ENCODE results near the gene FMN2. TPM values are rescaled to one million over a fixed set of nuclear protein-coding genes. Genes with fewer than 3 reads are reported as not detected.

FMN2 gene
- polyA plus RNA-seq, 3 donors, result not detected

DNA sequence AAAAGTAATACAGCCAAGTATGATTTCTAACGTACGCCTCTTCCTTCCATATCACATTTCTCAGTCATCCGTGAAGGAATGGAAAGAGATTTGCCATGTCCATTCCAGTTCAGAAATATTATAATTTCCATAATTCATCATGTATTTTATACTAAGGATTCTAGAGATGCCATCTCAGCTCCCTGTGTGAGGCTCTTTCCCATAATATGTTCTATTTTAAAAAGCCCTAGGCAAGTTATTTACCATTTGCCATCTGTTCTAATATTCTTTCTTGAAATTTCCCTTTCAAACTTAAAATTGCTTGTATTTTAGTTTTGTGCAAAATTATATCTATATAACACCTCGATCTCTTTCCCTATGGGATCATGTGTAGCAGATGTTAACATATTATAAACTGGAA, 106.7 kb downstream of the FMN2 start:
- intact Hi-C loops (cut with micrococcal nuclease), result no loop called here
- Histone ChIP-seq H4K20me1 (ENCODE audit: insufficient read depth, low read length) (no peaks in the 10 kb centered on the region), H3K4me2 (replicated peaks; ENCODE audit: extremely low read depth, low read length, poor library complexity, severe bottlenecking) (no peak overlapping the region), H3K4me1 (ENCODE audit: control insufficient read depth in 1 of 2, insufficient read depth in 2 of 2, low read length in 2 of 2) (no peaks in the 10 kb centered on the region), H3K9ac (ENCODE audit: insufficient read depth, low read length, poor library complexity, severe bottlenecking) (no peak overlapping the region), H3K79me2 (ENCODE audit: insufficient read depth, low read length) (no peaks in the 10 kb centered on the region), H2AFZ (ENCODE audit: insufficient read depth, low read depth, low read length, poor library complexity, severe bottlenecking) (no peak overlapping the region), H3K27me3 (ENCODE audit: control insufficient read depth in 2 of 2, insufficient read depth in 2 of 2, low read length in 2 of 2) (no peaks in the 10 kb centered on the region), H3K4me3 (replicated peaks in 1 of 3; ENCODE audit: low read depth in 2 of 3, low read length in 3 of 3) (no peak overlapping the region), H3K27ac (ENCODE audit: low read depth in 1 of 2, low read length in 2 of 2) (no peak overlapping the region), H3K36me3 (replicated peaks in 1 of 2; ENCODE audit: control insufficient read depth in 1 of 2, insufficient read depth in 2 of 2, low read length in 2 of 2) (no peaks in the 10 kb centered on the region), H3K9me3 (replicated peaks in 1 of 2; ENCODE audit: control insufficient read depth in 1 of 2, insufficient read depth in 1 of 2, low read length in 2 of 2) (peaks cover 0 to 3% of the 10 kb centered on the region in 2 donors)
- peaks cover 0 to 3% (median 0%) of the 10 kb centered on the region in 7 donors for H3K9me3 Mint-ChIP-seq
- no peak overlapping the region for H3K4me3 Mint-ChIP-seq
- DNase-seq, result no peak
- H3K27ac Mint-ChIP-seq, result no peak overlapping the region
- no peak for TF ChIP-seq CTCF (IDR thresholded peaks at IDR 0.05)
- H3K27me3 Mint-ChIP-seq (ENCODE audit: low read depth in 3 of 3), result peaks cover 0 to 1% (median 0%) of the 10 kb centered on the region in 3 donors
- WGBS (ENCODE audit: insufficient coverage), result no CpG with 5 or more reads among the region's 4 CpGs
- no peaks in the 10 kb centered on the region for H3K36me3 Mint-ChIP-seq
- H3K4me1 Mint-ChIP-seq, result no peaks in the 10 kb centered on the region

DNA sequence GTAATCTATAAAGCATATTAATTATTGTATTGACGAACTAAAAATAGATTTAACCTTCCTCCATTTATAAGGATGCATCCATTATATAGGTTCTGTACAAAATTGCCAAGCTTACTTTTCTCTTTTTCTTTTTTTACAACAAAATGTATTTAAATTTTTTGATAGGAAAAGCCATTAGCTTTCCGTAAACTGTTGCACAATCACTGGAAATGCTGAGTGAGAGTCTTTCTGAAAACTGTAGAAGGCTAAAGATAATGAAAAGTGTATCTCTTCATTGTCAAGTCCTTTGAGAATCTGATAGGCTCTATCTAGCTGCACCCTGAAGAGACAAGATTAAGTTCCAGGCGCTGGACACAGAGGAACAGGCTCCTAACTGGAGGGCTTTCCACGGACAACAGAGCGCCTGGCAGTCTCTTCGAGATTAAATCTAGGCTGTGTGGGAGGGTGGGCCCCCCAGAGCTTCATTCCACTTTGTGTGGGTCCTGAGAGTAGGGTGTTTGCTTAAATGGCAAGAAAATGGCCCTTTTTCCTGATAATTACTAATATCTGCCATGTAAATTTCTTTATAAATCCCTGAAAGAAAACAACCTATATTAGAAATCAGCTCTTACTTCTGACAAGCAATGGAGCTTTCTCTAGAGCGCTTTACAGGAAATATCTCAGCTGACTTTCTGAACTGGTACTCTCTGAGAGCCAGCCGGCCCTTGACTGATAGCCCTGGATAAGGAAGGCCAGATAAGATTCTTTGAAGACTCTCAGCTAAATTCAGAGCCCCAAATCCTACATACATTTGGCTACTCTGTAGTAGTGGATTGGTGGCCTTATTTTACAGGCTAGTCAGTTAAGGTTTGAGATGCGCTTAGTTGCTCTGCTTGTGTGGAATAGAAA, 108.3 kb downstream of the FMN2 start:
- no peak overlapping the region for H3K27ac Mint-ChIP-seq
- no peak overlapping the region for H3K9ac ChIP-seq (ENCODE audit: insufficient read depth, low read length, poor library complexity, severe bottlenecking)
- H3K27me3 ChIP-seq (ENCODE audit: control insufficient read depth in 2 of 2, insufficient read depth in 2 of 2, low read length in 2 of 2), result no peaks in the 10 kb centered on the region
- no peaks in the 10 kb centered on the region for H3K4me1 Mint-ChIP-seq
- H3K27ac ChIP-seq (ENCODE audit: low read depth in 1 of 2, low read length in 2 of 2), result no peak overlapping the region
- peaks cover 0 to 3% (median 0%) of the 10 kb centered on the region in 7 donors for H3K9me3 Mint-ChIP-seq
- DNase-seq, result no peak
- H3K27me3 Mint-ChIP-seq (ENCODE audit: low read depth in 3 of 3), result peaks cover 0 to 1% (median 0%) of the 10 kb centered on the region in 3 donors
- no peak for TF ChIP-seq CTCF (IDR thresholded peaks at IDR 0.05)
- WGBS (ENCODE audit: insufficient coverage), result 93% methylated on average over 5 of the region's 9 CpGs
- no peaks in the 10 kb centered on the region for H3K36me3 Mint-ChIP-seq
- H3K9me3 ChIP-seq (replicated peaks in 1 of 2; ENCODE audit: control insufficient read depth in 1 of 2, insufficient read depth in 1 of 2, low read length in 2 of 2), result peaks cover 0 to 3% of the 10 kb centered on the region in 2 donors
- no peaks in the 10 kb centered on the region for H4K20me1 ChIP-seq (ENCODE audit: insufficient read depth, low read length)
- H3K4me1 ChIP-seq (ENCODE audit: control insufficient read depth in 1 of 2, insufficient read depth in 2 of 2, low read length in 2 of 2), result no peaks in the 10 kb centered on the region
- H3K4me3 ChIP-seq (replicated peaks in 1 of 3; ENCODE audit: low read depth in 2 of 3, low read length in 3 of 3), result no peak overlapping the region
- H3K4me3 Mint-ChIP-seq, result no peak overlapping the region
- no peak overlapping the region for H3K4me2 ChIP-seq (replicated peaks; ENCODE audit: extremely low read depth, low read length, poor library complexity, severe bottlenecking)
- H3K36me3 ChIP-seq (replicated peaks in 1 of 2; ENCODE audit: control insufficient read depth in 1 of 2, insufficient read depth in 2 of 2, low read length in 2 of 2), result no peaks in the 10 kb centered on the region
- intact Hi-C loops (cut with micrococcal nuclease), result no loop called here
- no peak overlapping the region for H2AFZ ChIP-seq (ENCODE audit: insufficient read depth, low read depth, low read length, poor library complexity, severe bottlenecking)
- no peaks in the 10 kb centered on the region for H3K79me2 ChIP-seq (ENCODE audit: insufficient read depth, low read length)
